A172 (cell line): ENCODE data around the gene PCDHA4. TPM values are rescaled to one million over a fixed set of nuclear protein-coding genes. Genes with fewer than 3 reads are reported as not detected.

ENCODE experiments used
- DNase-seq: peaks from one replicate; pipeline ENCODE4 v3.0.0-alpha.2; 2015; ENCODE audit warnings: low spot score
- total RNA-seq: library from RNA; depleted of rRNA; stranded (reverse); fragments of >200 nt; shearing (Covaris generic); gene quantifications from 2 replicates; pipeline ENCODE4 v1.2.3, GENCODE V29; 2014; rRNA removed

Gene PCDHA4
- total RNA-seq, 1 experiment from 2014 or later: 1.9 TPM

- no peak for DNase-seq
Observed at GRCh38 chr5:140855772-140856674, 49.2 kb downstream of the PCDHA4 start, which contains the start of gene PCDHA10. PCDHA10 (plus strand) TSS chr5:140855897; CDS start chr5:140856049, 152 bp downstream.

DNA sequence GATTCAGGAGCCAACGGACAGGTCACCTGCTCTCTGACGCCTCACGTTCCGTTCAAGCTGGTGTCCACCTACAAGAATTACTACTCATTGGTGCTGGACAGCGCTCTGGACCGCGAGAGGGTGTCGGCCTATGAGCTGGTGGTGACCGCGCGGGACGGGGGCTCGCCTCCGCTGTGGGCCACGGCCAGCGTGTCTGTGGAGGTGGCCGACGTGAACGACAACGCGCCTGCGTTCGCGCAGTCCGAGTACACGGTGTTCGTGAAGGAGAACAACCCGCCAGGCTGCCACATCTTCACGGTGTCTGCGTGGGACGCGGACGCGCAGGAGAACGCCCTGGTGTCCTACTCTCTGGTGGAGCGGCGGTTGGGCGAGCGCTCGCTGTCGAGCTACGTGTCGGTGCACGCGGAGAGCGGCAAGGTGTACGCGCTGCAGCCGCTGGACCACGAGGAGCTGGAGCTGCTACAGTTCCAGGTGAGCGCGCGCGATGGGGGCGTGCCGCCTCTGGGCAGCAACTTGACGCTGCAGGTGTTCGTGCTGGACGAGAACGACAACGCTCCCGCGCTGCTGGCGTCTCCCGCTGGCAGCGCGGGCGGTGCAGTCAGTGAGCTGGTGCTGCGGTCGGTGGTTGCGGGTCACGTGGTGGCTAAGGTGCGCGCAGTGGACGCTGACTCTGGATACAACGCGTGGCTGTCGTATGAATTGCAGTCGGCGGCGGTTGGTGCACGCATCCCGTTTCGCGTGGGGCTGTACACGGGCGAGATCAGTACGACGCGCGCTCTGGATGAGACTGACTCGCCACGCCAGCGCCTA lies 50.5 kb downstream of the PCDHA4 start:
- no peak for DNase-seq

- DNase-seq: no peak
Observed at GRCh38 chr5:140857987-140858240, 51.0 kb downstream of the PCDHA4 start.

GRCh38 chr5:140862441-140863295 lies 55.8 kb downstream of the PCDHA4 start:
- DNase-seq: no peak

Other genes with a start within 250 kb of the PCDHA4 start
- gene SRA1, start 249.6 kb upstream of the PCDHA4 start, total RNA-seq: 55.0 and 57.1 TPM in 2 replicates
- gene APBB3, start 242.5 kb upstream of the PCDHA4 start, total RNA-seq: 5.9 and 6.1 TPM in 2 replicates
- 51.2 and 59.8 TPM in 2 replicates for gene SLC35A4, start 242.2 kb upstream of the PCDHA4 start, total RNA-seq
- gene CD14, start 173.9 kb upstream of the PCDHA4 start, total RNA-seq: 2.3 TPM in 1 of 2 replicates, not detected in the other
- 1.4 and 8.8 TPM in 2 replicates for gene TMCO6, start 167.6 kb upstream of the PCDHA4 start, total RNA-seq
- 112 and 115 TPM in 2 replicates for gene NDUFA2, start 159.4 kb upstream of the PCDHA4 start, total RNA-seq
- 147 and 211 TPM in 2 replicates for gene IK, start 159.2 kb upstream of the PCDHA4 start, total RNA-seq
- 28.5 and 30.8 TPM in 2 replicates for gene WDR55, start 142.2 kb upstream of the PCDHA4 start, total RNA-seq
- gene DND1, start 133.5 kb upstream of the PCDHA4 start, total RNA-seq: 1.5 TPM in 1 of 2 replicates, not detected in the other
- gene HARS1, start 115.7 kb upstream of the PCDHA4 start, total RNA-seq: 143 and 148 TPM in 2 replicates
- gene HARS2, start 115.6 kb upstream of the PCDHA4 start, total RNA-seq: 46.1 and 50.5 TPM in 2 replicates
- 91.8 and 100 TPM in 2 replicates for gene ZMAT2, start 106.6 kb upstream of the PCDHA4 start, total RNA-seq
- 0.02 TPM in 1 of 2 replicates, not detected in the other for gene PCDHA1, start 20.9 kb upstream of the PCDHA4 start, total RNA-seq
- gene PCDHA2, start 12.2 kb upstream of the PCDHA4 start, total RNA-seq: 0.03 and 0.81 TPM in 2 replicates
- gene PCDHA3, start 6.0 kb upstream of the PCDHA4 start, total RNA-seq: 2.9 and 3.2 TPM in 2 replicates
- 0.10 and 0.12 TPM in 2 replicates for gene PCDHA5, start 14.5 kb downstream of the PCDHA4 start, total RNA-seq
- gene PCDHA6, start 20.9 kb downstream of the PCDHA4 start, total RNA-seq: 0.43 and 0.69 TPM in 2 replicates
- gene PCDHA7, start 27.2 kb downstream of the PCDHA4 start, total RNA-seq: 0.19 and 0.38 TPM in 2 replicates
- gene PCDHA8, start 34.1 kb downstream of the PCDHA4 start, total RNA-seq: not detected in 2 replicates
- gene PCDHA9, start 41.3 kb downstream of the PCDHA4 start, total RNA-seq: 0.07 TPM in 1 of 2 replicates, not detected in the other
- 0.02 and 0.10 TPM in 2 replicates for gene PCDHA10, start 48.8 kb downstream of the PCDHA4 start, total RNA-seq
- 0.10 TPM in 1 of 2 replicates, not detected in the other for gene PCDHA11, start 61.9 kb downstream of the PCDHA4 start, total RNA-seq
- gene PCDHA12, start 68.2 kb downstream of the PCDHA4 start, total RNA-seq: 3.8 and 4.5 TPM in 2 replicates
- 0.26 TPM in 1 of 2 replicates, not detected in the other for gene PCDHA13, start 75.1 kb downstream of the PCDHA4 start, total RNA-seq
- gene PCDHAC1, start 119.2 kb downstream of the PCDHA4 start, total RNA-seq: 0.52 and 0.96 TPM in 2 replicates
- 3.2 and 5.1 TPM in 2 replicates for gene PCDHAC2, start 159.4 kb downstream of the PCDHA4 start, total RNA-seq
- gene PCDHB1, start 244.3 kb downstream of the PCDHA4 start, total RNA-seq: not detected in 2 replicates